Measurements from ENCODE around the gene CFLAR.

CFLAR gene

DNA sequence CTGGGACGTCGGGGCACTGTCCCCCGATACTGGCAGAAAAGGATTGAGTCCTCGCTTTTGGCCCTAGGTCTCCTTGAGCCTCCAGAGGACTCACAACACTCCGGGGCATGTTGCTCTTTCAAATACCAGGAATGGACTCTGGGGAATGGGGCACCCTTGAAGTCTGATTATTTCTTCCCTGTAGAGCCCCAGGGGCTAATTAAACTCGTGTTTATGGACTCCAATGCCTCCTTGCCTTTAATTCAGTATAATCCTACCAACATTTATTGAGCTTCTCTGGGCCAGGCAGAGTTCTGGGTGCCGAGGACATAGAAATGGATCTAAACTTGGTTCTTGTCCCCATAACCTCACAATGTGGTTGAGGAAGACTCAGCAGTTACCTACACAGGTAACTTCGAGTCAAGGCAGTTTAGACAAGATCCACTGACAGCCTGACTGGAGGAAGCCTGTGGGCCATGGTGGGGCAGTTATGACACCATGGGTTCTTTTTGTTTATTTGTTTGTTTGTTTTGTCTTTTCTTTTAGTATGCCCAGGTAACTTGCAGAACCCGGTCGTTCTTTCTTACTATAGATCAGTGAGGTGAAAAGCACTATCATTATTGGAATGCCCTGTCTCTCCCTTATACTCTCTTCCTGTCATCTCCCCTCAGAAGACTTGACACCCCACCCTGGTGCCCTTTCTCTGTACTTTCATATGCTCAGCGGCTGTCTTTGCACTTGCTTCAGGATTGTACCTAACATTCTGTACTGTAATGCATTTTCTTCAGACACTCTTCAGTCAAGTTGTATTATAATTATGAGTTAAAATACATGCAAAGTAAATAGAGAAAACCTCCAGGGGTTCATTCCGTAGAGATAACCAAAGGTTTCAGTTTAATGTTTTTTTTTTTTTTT lies 3.2 kb downstream of the CFLAR start:
- Histone ChIP-seq H3K4me1 (ENCODE audit: control insufficient read depth, low read length) (peaks cover 59% of the 10 kb centered on the region), H3K79me2 (ENCODE audit: control insufficient read depth, low read length) (peaks cover 11% of the 10 kb centered on the region)

DNA sequence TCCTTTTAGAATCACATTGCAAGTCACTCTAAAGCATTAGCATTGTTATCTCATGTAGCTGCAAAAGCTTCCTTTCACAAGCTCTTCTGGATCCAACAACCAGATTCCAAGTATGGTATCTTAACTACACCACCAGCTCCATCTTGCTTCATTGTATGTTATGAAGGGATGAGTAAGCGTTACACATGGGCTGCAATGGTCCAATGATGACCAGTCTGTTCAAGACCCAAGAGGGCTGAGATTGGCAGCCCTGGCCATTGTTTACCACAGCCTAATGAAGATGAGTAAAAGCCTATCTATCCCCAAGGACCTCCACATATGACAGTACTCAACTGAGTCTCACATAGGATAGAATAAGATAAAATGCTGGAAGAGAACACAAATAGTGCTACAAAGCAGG lies 6.3 kb downstream of the CFLAR start:
- TF ChIP-seq EZH2phosphoT487 (IDR thresholded peaks at IDR 0.05; ENCODE audit: borderline replicate concordance, low read length) (no peak), CTCF (IDR thresholded peaks at IDR 0.05; ENCODE audit: low read depth, low read length, poor library complexity, severe bottlenecking) (no peak)
- Histone ChIP-seq H3K27ac (ENCODE audit: low read depth, low read length) (no peak overlapping the region), H3K4me3 (ENCODE audit: low read length) (no peak overlapping the region), H4K20me1 (ENCODE audit: control insufficient read depth, insufficient read depth, low read depth, low read length) (no peaks in the 10 kb centered on the region), H3K4me1 (ENCODE audit: control insufficient read depth, low read length) (peaks cover 78% of the 10 kb centered on the region), H3K36me3 (ENCODE audit: control insufficient read depth, low read length) (no peaks in the 10 kb centered on the region), H3K9me2 (replicated peaks; ENCODE audit: control insufficient read depth, low read length) (no peaks in the 10 kb centered on the region), H3K27me3 (ENCODE audit: control insufficient read depth, low read length) (no peaks in the 10 kb centered on the region), H3F3A (ENCODE audit: control insufficient read depth, insufficient read depth) (peaks cover 9% of the 10 kb centered on the region), H3K79me2 (ENCODE audit: control insufficient read depth, low read length) (peaks cover 26% of the 10 kb centered on the region), H3K9me3 (ENCODE audit: control insufficient read depth, insufficient read depth, low read length) (no peaks in the 10 kb centered on the region), H3K4me2 (ENCODE audit: low read length) (no peak overlapping the region)

More for the DNA sequence above, 3.2 kb downstream of the CFLAR start:
- no peaks in the 10 kb centered on the region for H4K20me1 ChIP-seq (ENCODE audit: control insufficient read depth, insufficient read depth, low read depth, low read length)
- H3K4me3 ChIP-seq (ENCODE audit: low read length), result peak overlapping the region; percentile 92
- no peaks in the 10 kb centered on the region for H3K9me3 ChIP-seq (ENCODE audit: control insufficient read depth, insufficient read depth, low read length)
- TF ChIP-seq CTCF (IDR thresholded peaks at IDR 0.05; ENCODE audit: low read depth, low read length, poor library complexity, severe bottlenecking) (no peak), EZH2phosphoT487 (IDR thresholded peaks at IDR 0.05; ENCODE audit: borderline replicate concordance, low read length) (no peak)
- peaks cover 14% of the 10 kb centered on the region for H3F3A ChIP-seq (ENCODE audit: control insufficient read depth, insufficient read depth)
- no peaks in the 10 kb centered on the region for H3K9me2 ChIP-seq (replicated peaks; ENCODE audit: control insufficient read depth, low read length)
- H3K36me3 ChIP-seq (ENCODE audit: control insufficient read depth, low read length), result no peaks in the 10 kb centered on the region
- H3K4me2 ChIP-seq (ENCODE audit: low read length), result peak overlapping the region; percentile 88
- peak overlapping the region; percentile 88 for H3K27ac ChIP-seq (ENCODE audit: low read depth, low read length)
- H3K27me3 ChIP-seq (ENCODE audit: control insufficient read depth, low read length), result no peaks in the 10 kb centered on the region

DNA sequence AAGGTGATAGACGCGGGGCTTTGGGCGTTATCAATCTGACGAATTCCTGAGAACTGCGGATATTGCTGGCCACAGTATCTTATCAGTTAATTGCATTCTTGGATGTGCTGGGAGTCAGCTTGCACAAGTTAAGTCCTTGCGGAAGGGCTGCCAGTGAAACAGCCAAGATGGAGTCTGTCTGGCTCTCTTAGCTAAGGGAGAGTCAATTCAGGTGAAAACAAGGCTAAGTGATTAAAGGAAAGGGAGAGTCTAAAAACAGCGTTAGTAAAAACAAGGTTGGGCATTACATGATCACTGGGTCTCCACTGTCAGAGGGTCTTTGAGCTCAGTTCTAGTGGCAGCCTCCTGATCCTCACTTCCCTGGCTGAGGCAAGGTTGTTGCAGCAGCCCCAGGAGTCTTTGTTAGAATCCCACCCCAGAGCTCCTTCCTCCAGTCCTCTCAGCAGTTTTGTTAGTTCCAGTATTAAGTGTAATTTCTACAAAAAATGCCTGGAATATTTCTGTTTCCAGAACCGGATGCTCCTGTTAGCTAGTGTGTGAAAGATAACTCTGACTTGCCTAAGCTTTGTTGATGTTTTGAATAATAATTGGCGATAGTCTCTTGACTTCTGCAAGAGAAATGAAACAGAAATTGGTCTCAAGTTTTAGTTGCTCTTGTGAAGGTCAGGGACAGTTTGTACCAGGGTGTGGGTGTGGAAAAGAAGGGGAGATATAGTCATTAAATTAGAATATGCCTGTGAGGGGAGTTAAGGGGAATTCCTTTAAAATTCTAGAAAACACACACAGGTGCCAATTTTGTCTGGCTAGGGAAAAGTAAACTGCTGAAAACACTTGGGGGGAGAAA lies 10.6 kb downstream of the CFLAR start:
- no peaks in the 10 kb centered on the region for H3F3A ChIP-seq (ENCODE audit: control insufficient read depth, insufficient read depth)
- H3K27ac ChIP-seq (ENCODE audit: low read depth, low read length), result no peak overlapping the region
- H3K4me2 ChIP-seq (ENCODE audit: low read length), result peak overlapping the region; percentile 55
- no peaks in the 10 kb centered on the region for H3K27me3 ChIP-seq (ENCODE audit: control insufficient read depth, low read length)
- peaks cover 28% of the 10 kb centered on the region for H3K79me2 ChIP-seq (ENCODE audit: control insufficient read depth, low read length)
- TF ChIP-seq EZH2phosphoT487 (IDR thresholded peaks at IDR 0.05; ENCODE audit: borderline replicate concordance, low read length) (no peak), CTCF (IDR thresholded peaks at IDR 0.05; ENCODE audit: low read depth, low read length, poor library complexity, severe bottlenecking) (no peak)
- H4K20me1 ChIP-seq (ENCODE audit: control insufficient read depth, insufficient read depth, low read depth, low read length), result no peaks in the 10 kb centered on the region
- H3K9me3 ChIP-seq (ENCODE audit: control insufficient read depth, insufficient read depth, low read length), result no peaks in the 10 kb centered on the region
- H3K4me3 ChIP-seq (ENCODE audit: low read length), result peak overlapping the region; percentile 12; the same call in 1 of the 2 replicates
- no peaks in the 10 kb centered on the region for H3K9me2 ChIP-seq (replicated peaks; ENCODE audit: control insufficient read depth, low read length)
- peaks cover 75% of the 10 kb centered on the region for H3K4me1 ChIP-seq (ENCODE audit: control insufficient read depth, low read length)
- H3K36me3 ChIP-seq (ENCODE audit: control insufficient read depth, low read length), result no peaks in the 10 kb centered on the region

Measured in DOHH2 (cell line).